Trophoblast cell (in vitro differentiated cells and primary cell): ENCODE data around the gene TOM1L2.

Experiments
- DNase-seq, 2 donors: peaks; one replicate each; pipeline ENCODE4 v3.0.0-alpha.2; 2016
- H2AFZ ChIP-seq: 2 replicates; pipeline ENCODE4 v1.6.1; 2013; ENCODE audit warnings: low read length, moderate library complexity, mild to moderate bottlenecking; ENCODE audit not compliant: insufficient read depth, poor library complexity
- H2AK5ac ChIP-seq: 2 replicates; pipeline ENCODE4 v1.6.1; 2013; ENCODE audit warnings: mild to moderate bottlenecking, low read length
- H2BK120ac ChIP-seq: 2 replicates; pipeline ENCODE4 v1.6.1; 2013; ENCODE audit warnings: low read length, mild to moderate bottlenecking, moderate library complexity; ENCODE audit not compliant: insufficient read depth, poor library complexity
- H2BK12ac ChIP-seq: 2 replicates; pipeline ENCODE4 v1.6.1; 2013; ENCODE audit warnings: mild to moderate bottlenecking, low read length, moderate library complexity
- H2BK5ac ChIP-seq: 2 replicates; pipeline ENCODE4 v1.6.1; 2013; ENCODE audit warnings: low read length, low read depth, moderate library complexity, mild to moderate bottlenecking; ENCODE audit not compliant: poor library complexity
- H3K14ac ChIP-seq: 2 replicates; pipeline ENCODE4 v1.6.1; 2013; ENCODE audit warnings: mild to moderate bottlenecking, low read length
- H3K18ac ChIP-seq: 2 replicates; pipeline ENCODE4 v1.6.1; 2013; ENCODE audit warnings: mild to moderate bottlenecking, low read length
- H3K23ac ChIP-seq: 2 replicates; pipeline ENCODE4 v1.6.1; 2013; ENCODE audit warnings: low read length
- H3K27ac ChIP-seq: 2 replicates; pipeline ENCODE4 v1.5.1; 2013; ENCODE audit warnings: low read depth, mild to moderate bottlenecking, inconsistent platforms, low read length, moderate library complexity
- H3K27me3 ChIP-seq: 2 replicates; pipeline ENCODE4 v1.6.1; 2013; ENCODE audit warnings: inconsistent platforms, mild to moderate bottlenecking, low read length, moderate library complexity; ENCODE audit not compliant: insufficient read depth
- H3K36me3 ChIP-seq, 2 experiments: 1 replicate in 1 of 2; 2 replicates in 1 of 2; pipeline ENCODE4 v1.6.1; 2013; ENCODE audit warnings: low read length in 2 of 2, mild to moderate bottlenecking in 2 of 2, moderate library complexity in 1 of 2; ENCODE audit not compliant: insufficient read depth in 2 of 2, control insufficient read depth in 1 of 2
- H3K4ac ChIP-seq: 2 replicates; pipeline ENCODE4 v1.6.1; 2013; ENCODE audit warnings: low read depth, mild to moderate bottlenecking, low read length, moderate library complexity
- H3K4me1 ChIP-seq, 2 experiments: 1 replicate in 1 of 2; 2 replicates in 1 of 2; pipeline ENCODE4 v1.6.1; 2013; ENCODE audit warnings: low read length in 2 of 2, mild to moderate bottlenecking in 2 of 2, moderate library complexity in 1 of 2; ENCODE audit not compliant: insufficient read depth in 2 of 2, control insufficient read depth in 1 of 2
- H3K4me2 ChIP-seq: 2 replicates; pipeline ENCODE4 v1.6.1; 2013; ENCODE audit warnings: inconsistent platforms, mild to moderate bottlenecking, low read length, moderate library complexity
- H3K4me3 ChIP-seq: 2 replicates; pipeline ENCODE4 v1.5.1; 2013; ENCODE audit warnings: mild to moderate bottlenecking, low read depth, low read length, inconsistent platforms
- H3K79me1 ChIP-seq: one replicate; pipeline ENCODE4 v1.6.1; 2013; ENCODE audit warnings: low read length
- H3K79me2 ChIP-seq: 2 replicates; pipeline ENCODE4 v1.6.1; 2013; ENCODE audit warnings: low read length, mild to moderate bottlenecking; ENCODE audit not compliant: control insufficient read depth, insufficient read depth, poor library complexity
- H3K9ac ChIP-seq: 2 replicates; pipeline ENCODE4 v1.6.1; 2013; ENCODE audit warnings: mild to moderate bottlenecking, low read length
- H3K9me3 ChIP-seq: 2 replicates; pipeline ENCODE4 v1.6.1; 2013; ENCODE audit warnings: low read depth, mild to moderate bottlenecking, control low read depth, inconsistent platforms, low read length; ENCODE audit not compliant: insufficient read depth
- H4K12ac ChIP-seq: 2 replicates; pipeline ENCODE4 v1.6.1; 2013; ENCODE audit warnings: low read depth, mild to moderate bottlenecking, low read length, moderate library complexity
- H4K8ac ChIP-seq: 2 replicates; pipeline ENCODE4 v1.6.1; 2013; ENCODE audit warnings: low read depth, mild to moderate bottlenecking, low read length, moderate library complexity
- H4K91ac ChIP-seq: one replicate; pipeline ENCODE4 v1.6.1; 2013; ENCODE audit warnings: low read depth, mild to moderate bottlenecking, low read length, moderate library complexity
- WGBS: extraction: QIAGEN DNeasy Blood & Tissue Kit; methylation state at CpG from one replicate; pipeline ENCODE4 v1.1.7; 2013; ENCODE audit warnings: missing lambda C conversion rate; ENCODE audit not compliant: insufficient read length, insufficient coverage; ENCODE audit errors: extremely low coverage; 5-methylcytosine and 5-hydroxymethylcytosine counted together

The TOM1L2 gene

DNA sequence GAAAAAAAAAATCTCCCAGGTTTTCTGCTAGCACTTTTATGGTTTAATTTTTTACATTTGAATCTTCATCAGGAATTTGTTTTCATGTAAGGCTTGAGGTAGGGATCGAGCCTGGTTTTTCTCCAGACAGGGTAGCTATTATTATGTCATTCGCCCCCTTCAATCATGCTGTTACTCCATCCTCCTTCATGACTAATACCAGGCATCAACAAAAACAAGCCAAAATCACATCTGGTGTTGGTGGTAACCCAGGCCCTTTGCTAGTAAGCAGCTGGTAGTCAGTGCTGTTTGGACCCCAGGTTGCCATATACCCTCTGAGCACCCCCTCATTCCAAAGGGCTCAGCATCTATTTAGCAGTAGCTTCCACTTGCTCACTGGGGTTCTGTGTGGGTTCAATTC is 30.0 kb upstream of the TOM1L2 start:
- Histone ChIP-seq H3K9ac (no peak overlapping the region), H2AK5ac (no peak overlapping the region), H3K79me1 (no peaks in the 10 kb centered on the region), H4K12ac (no peak overlapping the region), H3K9me3 (peaks cover 7% of the 10 kb centered on the region), H3K4ac (no peak overlapping the region), H2BK120ac (no peak overlapping the region), H3K27ac (no peak overlapping the region), H3K4me2 (no peak overlapping the region), H2AFZ (no peak overlapping the region), H3K18ac (no peak overlapping the region), H3K27me3 (no peaks in the 10 kb centered on the region), H3K79me2 (no peaks in the 10 kb centered on the region), H4K8ac (no peak overlapping the region), H4K91ac (no peak overlapping the region), H2BK12ac (no peak overlapping the region), H3K36me3 (peaks cover 0 to 1% of the 10 kb centered on the region in 2 experiments), H3K4me1 (peaks cover 0 to 8% of the 10 kb centered on the region in 2 experiments), H3K14ac (no peak overlapping the region), H3K23ac (no peak overlapping the region), H2BK5ac (no peak overlapping the region), H3K4me3 (no peak overlapping the region)
- WGBS, result no CpG with 5 or more reads among the region's 2 CpGs
- DNase-seq, result no peak

GRCh38 chr17:18000030-18000408 is 27.8 kb upstream of the TOM1L2 start:
- H3K27ac ChIP-seq, result no peak overlapping the region
- H2BK5ac ChIP-seq, result no peak overlapping the region
- WGBS, result no CpG with 5 or more reads among the region's 8 CpGs
- H2AK5ac ChIP-seq, result no peak overlapping the region
- H2BK12ac ChIP-seq, result no peak overlapping the region
- peak overlapping the region; percentile 33 for H3K4me3 ChIP-seq
- no peak overlapping the region for H2BK120ac ChIP-seq
- H2AFZ ChIP-seq, result no peak overlapping the region
- no peaks in the 10 kb centered on the region for H3K79me2 ChIP-seq
- no peak overlapping the region for H3K4me2 ChIP-seq
- peaks cover 0 to 1% of the 10 kb centered on the region in 2 experiments for H3K36me3 ChIP-seq
- no peak overlapping the region for H4K8ac ChIP-seq
- H3K9ac ChIP-seq, result no peak overlapping the region
- H3K23ac ChIP-seq, result no peak overlapping the region
- H3K4me1 ChIP-seq, result peaks cover 2% of the 10 kb centered on the region in 2 experiments
- no peak overlapping the region for H3K4ac ChIP-seq
- no peak overlapping the region for H4K12ac ChIP-seq
- no peaks in the 10 kb centered on the region for H3K79me1 ChIP-seq
- no peak overlapping the region for H3K18ac ChIP-seq
- DNase-seq, result no peak
- H3K9me3 ChIP-seq, result peaks cover 7% of the 10 kb centered on the region
- H4K91ac ChIP-seq, result no peak overlapping the region
- no peak overlapping the region for H3K14ac ChIP-seq
- H3K27me3 ChIP-seq, result no peaks in the 10 kb centered on the region

DNA sequence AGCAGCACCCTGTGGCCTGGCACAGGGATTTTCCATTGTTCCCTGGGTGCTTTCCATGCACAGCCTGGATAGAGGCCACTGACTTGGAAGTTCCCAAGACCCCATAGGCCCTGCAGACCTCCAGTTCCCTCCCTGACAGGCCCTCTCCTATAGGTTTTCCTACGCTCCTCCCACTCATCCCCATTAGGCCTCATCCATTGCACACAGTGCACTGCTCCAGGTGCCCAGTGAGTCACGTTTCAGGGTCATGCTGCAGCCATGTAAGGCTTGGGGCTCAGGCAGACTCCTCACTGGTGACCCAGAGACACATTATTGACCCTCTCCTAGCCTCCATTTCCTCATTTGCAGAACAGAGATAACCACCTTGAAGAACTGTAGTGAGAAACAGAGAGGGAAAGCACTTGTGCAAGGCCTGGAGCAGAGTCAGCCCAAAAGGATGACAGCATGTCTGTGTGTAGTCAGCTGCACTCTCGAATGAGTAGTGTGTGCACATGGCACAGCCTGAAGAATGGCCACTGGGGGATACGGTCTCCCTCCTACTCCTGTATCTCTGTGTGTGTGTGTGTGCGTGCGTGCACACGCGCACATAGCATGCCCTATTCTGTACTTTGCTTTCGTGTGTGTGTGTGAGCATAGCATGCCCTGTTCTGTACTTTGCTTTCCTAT is 27.3 kb upstream of the TOM1L2 start:
- no peak overlapping the region for H3K18ac ChIP-seq
- H4K91ac ChIP-seq, result no peak overlapping the region
- no peaks in the 10 kb centered on the region for H3K79me2 ChIP-seq
- H3K4ac ChIP-seq, result no peak overlapping the region
- H3K4me2 ChIP-seq, result no peak overlapping the region
- DNase-seq, result no peak
- H4K12ac ChIP-seq, result no peak overlapping the region
- no peak overlapping the region for H2BK12ac ChIP-seq
- WGBS, result no CpG with 5 or more reads among the region's 9 CpGs
- H3K14ac ChIP-seq, result no peak overlapping the region
- peak overlapping the region; percentile 33 for H3K4me3 ChIP-seq
- peaks cover 7% of the 10 kb centered on the region in 2 experiments for H3K4me1 ChIP-seq
- H2AK5ac ChIP-seq, result no peak overlapping the region
- H3K9ac ChIP-seq, result no peak overlapping the region
- no peaks in the 10 kb centered on the region for H3K36me3 ChIP-seq
- no peak overlapping the region for H2BK120ac ChIP-seq
- H3K23ac ChIP-seq, result no peak overlapping the region
- H3K9me3 ChIP-seq, result peaks cover 7% of the 10 kb centered on the region
- H3K79me1 ChIP-seq, result peaks cover under 1% of the 10 kb centered on the region
- H3K27ac ChIP-seq, result no peak overlapping the region
- no peaks in the 10 kb centered on the region for H3K27me3 ChIP-seq
- no peak overlapping the region for H2BK5ac ChIP-seq
- no peak overlapping the region for H4K8ac ChIP-seq
- H2AFZ ChIP-seq, result no peak overlapping the region

DNA sequence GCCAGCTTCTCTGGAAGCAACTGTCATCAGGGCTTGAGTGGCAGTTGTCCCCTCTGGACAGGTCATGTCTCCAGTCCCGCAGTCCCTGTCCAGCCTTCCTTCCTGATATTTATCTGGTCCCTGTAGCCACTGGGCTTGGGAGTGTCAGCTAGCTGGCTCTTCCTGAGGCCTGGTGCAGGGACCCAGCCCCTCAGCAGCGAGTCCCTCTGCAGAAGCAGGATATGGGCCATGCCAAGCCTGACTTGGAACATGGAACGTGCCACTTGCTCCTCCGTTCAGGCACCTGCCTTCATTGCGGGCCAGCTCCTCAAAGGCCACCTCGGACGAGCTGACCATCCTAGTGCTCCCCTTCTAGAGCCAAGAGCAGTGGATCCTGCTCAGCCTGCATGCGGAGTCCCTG is 26.7 kb upstream of the TOM1L2 start:
- H2BK5ac ChIP-seq, result no peak overlapping the region
- H3K4me1 ChIP-seq, result peaks cover 13% of the 10 kb centered on the region in 2 experiments
- H3K79me2 ChIP-seq, result no peaks in the 10 kb centered on the region
- no peak overlapping the region for H3K9ac ChIP-seq
- H4K8ac ChIP-seq, result no peak overlapping the region
- no peaks in the 10 kb centered on the region for H3K36me3 ChIP-seq
- DNase-seq, result no peak
- no peak overlapping the region for H3K4me2 ChIP-seq
- no peak overlapping the region for H2AFZ ChIP-seq
- H3K27me3 ChIP-seq, result no peaks in the 10 kb centered on the region
- peaks cover 6% of the 10 kb centered on the region for H3K79me1 ChIP-seq
- H3K9me3 ChIP-seq, result peaks cover 7% of the 10 kb centered on the region
- no peak overlapping the region for H4K91ac ChIP-seq
- no peak overlapping the region for H3K4ac ChIP-seq
- no peak overlapping the region for H3K4me3 ChIP-seq
- no peak overlapping the region for H2BK120ac ChIP-seq
- no peak overlapping the region for H3K27ac ChIP-seq
- H3K23ac ChIP-seq, result no peak overlapping the region
- no peak overlapping the region for H2BK12ac ChIP-seq
- WGBS, result no CpG with 5 or more reads among the region's 8 CpGs
- H3K18ac ChIP-seq, result no peak overlapping the region
- H2AK5ac ChIP-seq, result no peak overlapping the region
- H3K14ac ChIP-seq, result no peak overlapping the region
- H4K12ac ChIP-seq, result no peak overlapping the region
